Measurements from ENCODE around the gene CSF3.
A peak's percentile ranks its signal among the peaks of the same experiment; 100 is the strongest.

Gene CSF3

DNA sequence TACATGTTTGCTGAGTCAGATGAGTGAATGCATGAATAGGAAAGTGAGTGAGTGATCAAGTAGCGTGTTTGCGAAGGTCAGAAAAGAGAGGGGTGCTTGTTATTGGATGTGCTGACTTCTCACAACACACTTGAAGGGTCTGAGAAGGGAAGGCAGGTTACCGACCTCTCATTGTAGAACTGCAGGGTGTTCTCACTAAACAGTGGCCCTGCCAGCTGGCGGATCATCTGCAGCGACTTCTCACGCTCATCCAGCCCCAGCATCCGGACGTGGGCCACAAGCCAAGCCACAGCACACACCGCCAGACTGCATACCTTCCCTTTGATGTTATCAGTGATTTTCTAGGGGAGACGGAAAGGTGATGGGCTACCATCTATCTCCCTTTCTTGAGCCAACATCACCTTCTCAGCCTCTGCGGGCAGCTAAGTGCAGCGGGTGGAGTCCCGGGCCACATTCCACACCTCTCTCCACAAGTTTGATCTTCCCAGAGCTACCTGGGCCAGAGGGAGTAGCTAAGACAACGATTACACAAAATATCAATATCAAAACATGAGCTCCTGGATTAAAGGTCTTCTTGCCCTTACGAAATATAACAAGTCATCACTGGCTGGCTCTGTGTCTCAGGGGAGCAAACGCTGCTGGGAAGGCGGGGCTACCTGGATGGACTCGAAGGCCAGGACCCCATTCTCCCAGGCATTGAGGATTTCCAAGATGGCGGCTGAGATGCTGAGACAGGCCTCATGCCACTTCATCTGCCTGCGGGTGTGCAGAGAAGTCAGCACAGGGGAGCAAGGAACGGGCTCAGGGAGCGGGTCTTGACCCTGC is 11.0 kb downstream of the CSF3 start:
- DNase-seq: no peak

DNA sequence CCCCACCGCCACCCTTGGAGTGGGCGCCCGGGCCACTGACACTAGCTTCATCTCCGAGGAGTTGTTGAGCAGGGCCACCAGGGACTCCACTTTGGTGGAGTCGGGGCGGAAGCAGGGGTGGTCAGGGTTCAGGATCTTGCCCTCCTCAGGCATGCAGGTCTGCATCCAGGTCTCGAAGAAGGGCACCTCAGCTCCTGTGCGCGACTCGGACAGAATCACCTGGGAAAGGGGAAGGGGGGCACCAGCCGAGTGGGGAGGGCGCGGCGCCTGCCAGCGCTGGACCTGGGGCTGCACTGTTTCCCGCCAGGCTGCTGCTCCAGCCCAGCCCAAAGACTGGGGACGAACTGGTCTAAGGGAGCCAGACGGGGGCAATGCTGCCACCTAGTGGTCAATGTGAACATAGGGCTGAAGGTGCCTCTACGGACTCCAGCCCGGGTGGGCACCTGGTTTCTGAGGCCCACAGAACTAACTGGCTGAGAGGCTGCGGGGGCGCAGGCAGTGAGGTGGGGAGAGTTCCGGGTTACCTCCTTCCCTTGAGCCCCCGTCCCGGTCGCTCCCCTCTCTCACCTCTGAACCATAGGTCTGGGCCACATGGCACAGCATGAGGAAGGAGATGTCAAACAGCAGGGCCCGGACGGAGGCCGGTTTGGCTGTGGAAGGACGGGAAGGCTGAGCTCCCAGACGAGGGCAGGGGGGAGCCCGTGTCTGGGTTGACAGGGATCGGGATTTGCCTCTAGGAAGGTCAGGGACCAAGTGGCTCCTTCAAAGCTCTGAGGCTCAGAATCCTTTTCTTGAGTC is 11.8 kb downstream of the CSF3 start:
- DNase-seq: peak; percentile 34

DNA sequence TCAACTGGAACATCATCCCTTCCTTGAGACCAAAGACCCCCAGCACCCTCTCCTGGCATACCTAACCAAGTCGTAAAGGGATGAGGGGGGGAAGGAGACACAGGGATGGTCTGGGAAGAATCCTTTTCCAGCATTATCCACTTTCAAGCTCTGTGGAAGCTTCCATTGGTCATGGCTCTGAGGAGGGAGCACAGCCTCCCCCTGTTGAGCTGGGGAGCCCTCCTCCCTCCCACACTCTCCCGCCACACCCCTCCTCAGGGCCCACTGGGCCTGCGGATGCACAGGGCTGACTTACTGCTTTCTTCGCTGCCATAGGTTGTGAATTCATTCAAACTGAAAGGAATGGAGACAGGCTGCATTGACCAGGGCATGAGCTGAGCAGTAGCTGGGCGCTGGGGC is 12.4 kb downstream of the CSF3 start:
- DNase-seq: no peak

DNA sequence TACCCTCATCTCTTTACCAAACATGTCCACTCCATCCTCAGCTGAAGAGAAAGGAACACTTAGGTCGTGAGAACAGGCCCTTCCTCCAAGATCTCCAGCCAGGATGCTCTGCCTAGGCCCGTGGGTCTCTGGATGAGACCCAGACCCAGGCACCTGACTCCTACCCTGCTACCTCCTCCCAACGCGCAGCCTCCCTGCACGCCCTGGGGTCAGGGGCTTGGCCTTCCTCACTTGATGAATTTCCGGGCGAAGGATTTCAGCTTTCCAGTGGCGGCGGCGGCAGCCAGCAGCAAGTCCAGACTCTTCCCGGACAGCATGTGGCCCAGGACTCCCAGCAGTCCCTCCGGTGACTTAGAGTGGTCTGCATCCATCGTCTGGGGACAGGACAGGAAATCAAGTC is 13.4 kb downstream of the CSF3 start:
- no peak for DNase-seq

DNA sequence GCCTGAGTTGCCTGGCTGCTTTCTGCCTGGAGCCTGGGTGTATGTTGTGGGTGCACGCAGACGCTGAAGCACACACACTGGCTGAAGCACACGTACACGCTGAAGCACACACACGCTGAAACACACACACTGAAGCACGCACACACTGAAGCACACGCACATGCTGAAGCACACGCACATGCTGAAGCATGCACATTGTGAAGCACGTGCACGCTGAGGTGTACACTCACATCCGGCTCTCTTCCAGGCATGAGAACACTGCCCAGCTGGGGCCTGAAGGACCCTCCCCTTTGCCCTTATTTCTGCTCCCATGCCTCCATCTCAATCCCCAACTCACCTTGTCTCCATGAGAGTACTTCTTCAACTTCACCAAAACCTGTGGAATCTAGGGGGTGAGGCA is 16.5 kb downstream of the CSF3 start:
- DNase-seq: no peak

DNA sequence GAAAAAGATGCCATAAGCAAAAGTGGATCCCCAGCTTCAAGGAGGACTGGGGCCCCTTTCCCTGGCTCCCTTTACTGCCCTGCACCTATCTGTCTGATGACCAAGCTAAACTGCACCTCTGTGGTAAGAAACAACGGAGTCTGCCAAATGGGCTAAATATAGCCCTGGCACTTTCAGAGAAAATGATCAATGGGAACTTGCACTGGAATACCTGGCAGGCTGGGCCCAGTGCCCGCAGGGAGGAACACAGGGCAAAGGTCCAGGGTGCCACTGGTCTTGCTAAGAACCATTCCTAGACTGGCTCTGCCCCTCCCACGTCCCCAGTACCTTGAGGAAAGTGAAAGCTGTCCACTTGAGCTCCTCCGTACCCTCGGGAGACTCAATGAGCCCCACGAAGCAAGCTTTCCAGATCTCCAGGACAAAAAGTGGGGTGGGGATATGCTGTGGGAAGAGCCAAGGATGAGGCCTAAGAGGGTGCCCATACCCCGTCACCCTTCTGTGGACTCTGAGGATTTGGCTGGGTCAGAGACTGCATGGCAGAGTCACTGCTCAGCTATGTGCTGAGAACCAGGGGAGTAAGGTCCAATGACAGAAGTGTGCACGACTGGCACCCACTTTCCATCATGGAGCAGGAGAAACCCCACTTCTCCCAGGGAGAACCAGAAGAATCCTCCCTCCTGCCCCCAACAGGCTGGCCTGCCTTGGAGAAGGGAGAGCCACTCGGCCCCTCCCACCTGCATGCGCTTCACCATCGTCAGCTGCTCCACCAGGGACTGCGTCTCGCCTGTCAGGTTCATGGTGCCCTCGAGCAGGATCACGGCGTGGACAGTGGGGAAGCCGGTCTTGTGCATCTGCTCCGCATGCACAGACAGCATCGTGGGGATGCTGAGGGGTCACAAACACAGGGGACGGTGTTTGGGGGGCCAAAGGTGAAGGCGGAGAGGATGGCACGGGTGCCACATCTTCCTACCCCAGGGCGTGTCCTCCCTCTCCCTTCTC is 17.4 kb downstream of the CSF3 start:
- DNase-seq: no peak

DNA sequence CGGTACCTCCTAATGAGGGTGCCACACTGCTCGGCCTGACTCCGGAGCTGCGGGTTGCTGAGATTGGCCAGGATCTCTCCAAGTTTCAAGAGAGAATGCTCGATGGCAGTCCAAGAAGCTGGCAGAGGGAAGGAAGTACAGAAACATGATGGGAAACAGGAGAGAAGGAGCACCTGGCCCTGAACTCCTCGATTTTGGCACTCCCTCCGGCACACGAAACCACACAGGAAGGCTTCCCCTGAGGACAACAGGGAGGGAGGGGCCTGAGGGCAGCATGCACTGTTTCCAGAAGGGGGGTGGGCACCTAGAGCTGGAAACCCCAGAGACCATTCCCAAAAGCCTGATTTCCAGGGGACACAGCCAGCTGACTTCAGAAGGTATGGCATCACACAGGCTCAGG is 18.1 kb downstream of the CSF3 start:
- no peak for DNase-seq

DNA sequence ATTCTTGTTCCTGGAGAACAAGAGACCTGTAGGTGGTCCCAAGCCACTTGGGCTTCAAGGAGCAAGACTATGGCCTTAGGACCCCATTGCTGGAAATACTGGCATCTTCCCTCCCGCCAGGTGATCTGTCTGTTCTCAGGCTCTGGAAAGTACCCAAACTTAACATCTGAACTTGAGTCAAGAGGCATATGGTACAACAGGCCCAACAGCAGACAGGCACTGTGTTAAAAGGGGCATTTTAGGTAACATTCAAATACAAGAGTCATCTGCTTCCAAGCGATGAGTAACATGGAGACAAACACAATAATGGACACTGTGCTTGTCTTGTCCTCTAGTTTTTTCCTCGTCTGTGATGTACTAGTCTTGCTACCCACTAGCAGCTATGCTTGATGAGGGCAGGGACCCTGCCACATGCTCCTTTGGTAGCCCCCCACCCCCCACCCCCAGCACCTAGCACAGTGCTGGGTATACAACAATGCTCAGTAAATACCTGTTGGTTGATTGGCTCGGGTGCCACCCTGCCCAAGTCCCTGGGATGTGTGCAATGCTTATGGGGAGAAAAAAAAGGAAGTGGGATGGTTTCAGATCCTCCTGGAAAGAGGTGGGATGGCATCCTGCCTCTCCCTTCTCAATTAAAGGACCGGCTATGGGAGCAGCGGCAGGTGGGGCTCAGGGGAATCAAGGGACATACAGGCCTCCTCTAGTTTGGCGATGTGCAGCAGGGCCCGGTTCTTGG is 19.4 kb downstream of the CSF3 start:
- no peak for DNase-seq

DNA sequence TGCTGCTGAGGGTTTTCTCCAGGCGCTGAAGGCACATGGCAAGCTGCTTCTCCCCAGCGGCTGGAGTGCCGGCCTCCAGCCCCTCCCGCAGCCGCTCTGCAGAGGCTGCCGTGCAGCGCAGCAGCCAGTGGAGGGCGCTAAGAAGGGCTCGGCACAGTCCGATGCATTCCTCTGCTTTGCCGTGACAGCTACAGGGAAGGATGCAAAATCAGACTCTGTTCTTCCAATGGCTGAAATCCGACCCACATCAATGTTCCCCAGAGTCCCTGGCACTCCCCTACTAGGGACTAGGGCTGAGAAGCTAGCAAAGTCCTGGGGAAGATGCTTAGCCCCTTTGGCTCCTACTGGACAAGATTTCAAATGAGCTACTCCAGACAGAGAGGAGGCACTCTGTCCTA is 19.9 kb downstream of the CSF3 start:
- no peak for DNase-seq

DNA sequence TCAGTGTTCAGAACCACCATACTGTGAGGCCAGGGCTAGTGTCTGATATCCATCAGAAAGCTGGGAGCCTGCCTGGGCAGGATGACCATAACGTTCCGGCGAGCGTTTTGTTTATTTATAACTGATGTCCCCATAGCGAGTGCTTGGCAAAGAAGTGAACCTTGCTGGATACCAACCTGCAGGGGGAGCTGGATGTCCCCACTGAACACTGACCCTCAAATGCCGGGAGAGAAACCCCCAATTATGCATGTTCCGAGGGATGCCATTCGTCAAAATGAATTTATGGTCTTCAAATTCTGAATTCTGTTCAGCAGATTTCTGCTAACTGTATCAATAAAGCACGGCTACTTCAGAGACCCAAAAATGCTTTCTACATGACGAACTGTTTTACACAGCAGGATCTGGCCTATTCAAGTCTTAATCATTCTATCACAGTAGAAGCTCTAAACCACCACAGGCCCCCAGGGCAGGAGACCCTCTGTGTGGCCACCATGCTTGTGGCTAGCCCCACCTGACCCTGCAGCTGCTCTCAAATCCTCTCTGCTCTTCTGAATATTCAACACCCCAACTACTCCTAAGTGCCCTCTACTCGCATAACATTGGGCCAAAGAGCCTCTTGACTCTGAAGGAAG is 23.8 kb downstream of the CSF3 start:
- DNase-seq: peak; percentile 4

DNA sequence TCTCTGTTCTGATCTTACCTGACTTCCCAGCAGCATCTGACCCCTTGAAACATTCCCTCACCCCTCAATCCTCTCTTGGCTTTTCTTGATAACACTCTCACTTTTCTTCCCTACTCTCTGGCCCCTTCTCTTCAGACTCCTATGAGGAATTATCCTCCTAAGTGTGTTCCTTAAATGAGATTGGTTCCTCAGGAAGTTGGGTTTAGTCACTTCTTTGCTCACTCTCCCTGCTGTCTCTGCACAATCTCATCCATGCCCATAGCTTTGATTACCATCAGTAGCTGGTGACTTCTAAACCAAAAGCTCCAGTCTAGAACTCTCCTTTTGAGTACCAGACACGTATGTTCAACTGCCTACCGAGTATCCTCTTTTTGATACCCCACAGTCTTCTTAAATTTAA is 26.0 kb downstream of the CSF3 start:
- no peak for DNase-seq

DNA sequence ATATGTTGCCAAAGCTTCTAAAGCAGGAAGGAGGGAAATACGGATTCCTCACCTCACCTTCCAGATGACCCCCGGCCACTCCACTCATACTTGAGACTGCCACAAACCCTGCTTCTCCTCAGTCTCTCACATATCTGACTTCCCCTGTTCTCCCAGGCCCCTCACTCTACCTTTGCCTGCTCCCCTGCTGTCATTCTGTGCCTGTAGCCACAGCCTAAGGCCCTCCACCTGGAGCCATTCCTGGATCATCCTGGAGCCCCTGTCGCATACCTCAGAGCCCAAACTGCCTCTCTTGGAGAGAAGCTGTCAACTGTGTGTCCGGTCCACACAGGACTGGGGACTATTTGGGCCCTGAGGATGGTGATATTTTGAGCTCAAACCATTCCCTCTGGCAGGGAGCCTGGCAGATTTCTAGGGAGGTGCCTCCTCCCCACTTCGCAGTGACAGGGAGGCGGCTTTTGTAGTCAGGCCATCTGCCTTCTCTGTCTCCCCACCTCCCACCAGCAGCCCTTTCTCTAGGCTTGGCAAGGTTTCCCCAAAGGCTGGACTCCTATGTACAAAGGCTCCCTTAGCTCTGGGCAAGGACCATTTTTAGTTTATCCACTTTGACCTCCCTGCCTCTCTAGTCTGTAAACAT is 41.3 kb downstream of the CSF3 start:
- no peak for DNase-seq

DNA sequence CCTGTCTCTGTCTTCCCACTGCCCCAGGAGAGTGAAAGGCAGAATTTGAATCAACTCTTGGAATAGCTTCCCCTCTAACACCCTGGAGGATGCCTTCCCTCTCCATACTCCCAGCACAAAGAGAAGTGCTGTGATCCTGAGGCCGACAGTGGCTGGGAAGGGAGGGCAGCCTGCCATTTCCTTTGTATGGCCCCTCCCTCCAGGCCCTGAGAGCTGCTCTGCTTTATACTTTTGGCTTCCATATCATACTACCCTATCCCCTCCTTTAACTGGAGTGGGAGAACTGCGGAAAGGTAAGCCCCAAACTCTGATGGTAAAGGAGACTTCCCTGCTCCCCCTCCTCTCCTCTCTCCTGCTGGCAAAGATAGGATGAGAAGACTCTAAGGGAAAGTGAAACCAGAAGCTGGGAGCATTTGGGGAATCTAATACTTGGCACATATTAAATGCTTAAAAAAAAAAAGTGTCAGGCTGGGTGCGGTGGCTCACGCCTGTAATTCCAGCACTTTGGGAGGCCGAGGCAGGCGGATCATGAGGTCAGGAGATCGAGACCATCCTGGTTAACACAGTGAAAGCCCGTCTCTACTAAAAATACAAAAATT is 43.0 kb downstream of the CSF3 start:
- DNase-seq: no peak

DNA sequence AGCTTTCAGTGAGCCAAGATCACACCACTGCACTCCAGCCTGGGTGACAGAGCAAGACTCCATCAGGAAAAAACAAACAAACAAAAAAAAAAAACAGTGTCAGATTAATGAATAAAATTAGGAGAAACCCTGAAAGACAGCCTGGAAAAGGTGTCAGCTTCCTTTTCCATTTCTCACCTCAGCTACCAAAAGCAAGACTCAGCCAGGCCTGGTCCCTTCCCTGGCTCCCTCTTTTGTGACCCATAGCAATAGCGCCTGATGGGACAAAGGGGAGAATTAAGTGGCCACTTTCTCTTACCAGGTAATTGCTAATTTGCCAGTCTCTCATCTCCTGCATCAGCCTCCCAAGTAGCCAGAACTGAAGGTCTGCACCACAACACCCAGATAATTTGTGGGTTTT is 43.6 kb downstream of the CSF3 start:
- no peak for DNase-seq

DNA sequence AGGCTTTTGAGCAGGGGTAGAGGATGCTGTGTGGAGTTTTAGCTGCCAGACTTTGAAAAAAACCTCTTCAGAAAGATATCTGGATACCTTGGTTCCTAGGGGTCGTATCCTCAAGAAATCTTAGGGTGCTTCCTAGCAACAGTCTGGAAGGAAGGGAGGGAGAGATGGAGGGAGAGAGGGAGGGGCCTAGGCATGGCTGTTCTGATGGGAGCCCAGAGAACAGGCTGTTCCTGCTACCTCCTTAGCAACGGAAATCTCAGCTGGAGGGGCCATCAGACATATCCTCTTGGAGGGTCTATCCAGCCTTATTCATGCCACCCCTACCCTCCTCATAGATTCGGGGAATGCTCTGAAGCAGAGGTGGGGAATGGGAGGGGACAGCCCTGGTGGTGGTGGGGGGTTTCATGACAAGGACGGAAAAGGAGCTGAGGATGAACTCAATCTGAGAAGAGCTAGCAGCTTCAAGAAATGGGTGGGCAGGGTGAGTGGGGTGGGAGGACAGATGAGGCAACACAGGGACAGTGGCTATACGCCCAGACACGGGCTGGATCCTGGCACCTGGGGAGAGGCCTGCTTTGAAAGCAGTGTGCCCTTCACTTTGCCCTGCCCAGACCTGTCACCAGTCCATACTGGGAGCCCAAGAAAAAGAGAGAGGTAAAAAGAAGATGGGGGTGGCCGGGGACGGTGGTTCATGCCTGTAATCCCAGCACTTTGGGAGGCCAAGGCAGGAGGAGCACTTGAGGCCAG is 44.7 kb downstream of the CSF3 start:
- DNase-seq: no peak

DNA sequence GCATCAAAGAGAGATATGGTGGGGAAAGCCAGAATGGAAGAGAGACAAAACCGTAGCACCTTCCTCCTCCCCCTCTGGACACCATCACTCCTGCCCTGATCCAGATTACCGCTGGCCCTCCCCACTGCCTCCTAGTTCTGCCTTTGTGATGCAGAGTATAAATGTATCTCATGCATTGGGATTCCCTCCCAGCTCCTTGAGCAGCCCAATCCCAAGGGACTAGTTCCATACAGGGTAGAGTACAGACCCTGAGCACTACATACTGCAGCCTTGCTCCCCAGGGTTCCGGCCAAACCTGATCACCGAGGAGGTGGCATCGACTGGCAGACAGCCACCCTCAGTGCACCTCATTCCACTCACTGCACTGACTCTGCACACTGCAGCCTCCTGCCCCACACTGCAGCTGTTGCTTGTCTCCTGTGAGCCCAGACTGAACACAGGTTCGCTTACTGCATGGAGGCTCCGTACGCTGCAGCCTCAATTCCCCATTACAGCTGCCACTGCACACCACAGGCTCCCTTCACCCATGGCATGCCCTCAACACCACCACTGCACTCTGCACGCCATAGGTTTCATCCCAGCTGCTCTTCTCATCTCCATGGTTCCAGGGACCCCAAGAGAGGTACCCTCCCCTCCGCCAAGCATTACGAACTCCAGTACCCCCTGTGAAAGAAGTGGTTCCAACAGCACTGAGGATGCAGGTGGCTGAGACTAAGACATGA is 45.8 kb downstream of the CSF3 start:
- DNase-seq: no peak

DNA sequence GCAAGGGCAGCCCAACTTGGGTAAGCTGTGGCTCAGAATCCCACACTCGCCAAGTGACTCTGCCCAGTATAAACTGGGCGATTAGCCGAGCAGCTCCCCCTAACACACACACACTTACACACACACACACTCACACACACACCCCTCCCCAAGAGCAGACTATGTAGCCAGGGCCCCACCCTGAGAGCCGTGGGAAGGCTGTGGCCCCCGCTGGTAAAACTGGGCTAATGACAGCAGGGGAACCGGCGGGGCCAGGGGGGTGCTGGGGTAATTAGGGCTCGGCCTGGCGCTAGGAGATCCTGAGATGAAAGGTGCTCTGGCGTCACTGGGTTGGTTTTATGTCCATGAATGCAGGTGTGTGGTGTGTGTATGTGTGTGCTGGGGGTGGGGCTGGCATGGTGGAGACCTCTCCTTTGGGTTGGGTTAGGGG is 46.4 kb downstream of the CSF3 start:
- DNase-seq: no peak

DNA sequence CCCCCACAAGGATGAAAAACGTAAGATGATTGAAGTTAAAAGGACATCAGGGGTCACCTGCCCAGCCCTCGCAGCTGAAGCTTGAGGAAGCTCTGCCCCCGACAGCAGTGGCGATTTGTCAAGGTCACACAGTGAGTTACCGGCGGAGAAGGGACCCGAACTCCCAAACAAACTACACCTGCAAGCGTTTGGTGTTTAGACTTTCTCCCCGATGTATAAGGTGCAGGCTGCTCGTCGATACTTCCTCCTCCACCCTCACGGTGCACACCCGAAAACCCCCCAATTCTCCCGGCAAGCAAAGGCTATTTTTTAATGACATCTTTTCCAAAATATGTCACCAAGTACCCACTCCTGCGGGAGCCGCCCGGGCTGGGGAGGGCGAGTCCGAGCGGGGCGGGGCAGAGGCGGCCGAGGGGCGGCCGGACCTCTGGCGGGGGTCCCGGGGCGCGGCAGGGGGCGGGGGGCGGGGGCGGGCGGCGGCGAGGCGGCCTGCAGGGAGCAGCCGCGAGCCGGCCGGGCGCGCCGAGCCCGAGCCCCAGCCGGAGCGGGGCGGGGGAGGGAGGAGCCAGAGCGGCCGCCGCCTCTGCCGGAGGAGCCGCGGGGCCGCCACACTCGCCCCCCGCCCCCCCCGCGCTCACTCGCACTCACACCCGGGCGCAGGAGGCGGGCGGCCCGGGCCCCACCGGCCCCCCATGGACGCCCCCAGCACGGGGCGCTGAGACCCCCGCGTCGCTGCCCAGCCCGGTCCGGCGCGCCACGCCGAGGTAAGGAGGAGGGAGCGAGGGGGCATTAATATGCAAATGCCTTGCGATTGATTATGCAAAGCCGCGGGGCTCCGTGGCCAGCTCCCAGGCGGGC is 47.3 kb downstream of the CSF3 start, which contains the start of gene THRA:
Gene THRA, plus strand, starts transcription at position 637 of the 858 bp plus-strand sequence. CDS start 11,524 bp downstream, outside the sequence.
- peak; percentile 31 for DNase-seq
